SU-DHL-6 (cell line): ENCODE results near the gene ZNF354B.

ENCODE experiments used
- H2AFZ ChIP-seq: fragments of 200-600 bp; sonication (generic); 2 replicates; pipeline ENCODE4 v1.6.1; 2014; ENCODE audit warnings: low read depth, mild to moderate bottlenecking, moderate library complexity, mixed read lengths, antibody characterized with exemption, low read length; ENCODE audit not compliant: severe bottlenecking
- H3F3A ChIP-seq: fragments of 200-600 bp; shearing (Covaris generic); 2 replicates; pipeline ENCODE4 v1.6.0; 2016; ENCODE audit warnings: antibody characterized with exemption, mild to moderate bottlenecking; ENCODE audit not compliant: insufficient read depth
- H3K27ac ChIP-seq: fragments of 200-600 bp; sonication (generic); 2 replicates; pipeline ENCODE4 v1.5.1; 2016; ENCODE audit warnings: low read depth, mild to moderate bottlenecking, low read length, moderate library complexity, mixed read lengths
- H3K27me3 ChIP-seq: fragments of 200-600 bp; sonication (generic), shearing (Covaris generic); 2 replicates; pipeline ENCODE4 v1.6.0; 2014; ENCODE audit warnings: mild to moderate bottlenecking, low read length
- H3K36me3 ChIP-seq: fragments of 200-600 bp; sonication (generic); 2 replicates; pipeline ENCODE4 v1.6.1; 2014; ENCODE audit warnings: mild to moderate bottlenecking, low read length, mixed read lengths
- H3K4me2 ChIP-seq: fragments of 300-600, 200-600 bp; shearing (Covaris generic), sonication (generic); 2 replicates; pipeline ENCODE4 v1.6.0; 2014; ENCODE audit warnings: low read length, low read depth, mild to moderate bottlenecking; ENCODE audit not compliant: poor library complexity, severe bottlenecking
- H3K4me3 ChIP-seq: fragments of 200-600 bp; sonication (generic); 2 replicates; pipeline ENCODE4 v1.5.1; 2014; ENCODE audit warnings: antibody characterized with exemption, low read length, mild to moderate bottlenecking, mixed read lengths; ENCODE audit not compliant: insufficient read depth, poor library complexity, severe bottlenecking
- H3K79me2 ChIP-seq: fragments of 200-600 bp; sonication (generic); 2 replicates; pipeline ENCODE4 v1.6.1; 2014; ENCODE audit warnings: mild to moderate bottlenecking, low read length, moderate library complexity; ENCODE audit not compliant: insufficient read depth
- H3K9ac ChIP-seq: fragments of 200-600 bp; sonication (generic); 2 replicates; pipeline ENCODE4 v1.7.0; 2014; ENCODE audit warnings: mild to moderate bottlenecking, low read length
- H3K9me2 ChIP-seq: fragments of 200-600 bp; sonication (generic); replicated peaks from 2 replicates; pipeline ENCODE4 v1.6.1; 2014; ENCODE audit warnings: low read length; ENCODE audit not compliant: insufficient read depth
- H3K9me3 ChIP-seq: fragments of 200-600 bp; sonication (generic); 2 replicates; pipeline ENCODE4 v1.6.1; 2014; ENCODE audit warnings: low read length, mixed read lengths; ENCODE audit not compliant: insufficient read depth
- H4K20me1 ChIP-seq: fragments of 200-600 bp; sonication (generic); 2 replicates; pipeline ENCODE4 v1.6.1; 2014; ENCODE audit warnings: low read depth, mild to moderate bottlenecking, antibody characterized with exemption, low read length, moderate library complexity, mixed read lengths
- EZH2phosphoT487 ChIP-seq: fragments of 200-600 bp; sonication (generic), shearing (Covaris generic); conservative IDR thresholded peaks from 2 replicates; pipeline ENCODE4 v1.6.1; 2018; ENCODE audit warnings: mild to moderate bottlenecking, antibody characterized with exemption, low read length, moderate library complexity, mixed read lengths
- TF ChIP-seq, protein P1 (sequence below): fragments of 200-600 bp; sonication (generic); IDR thresholded peaks from one replicate; pipeline ENCODE4 v1.5.1; 2017; ENCODE audit warnings: antibody characterized with exemption, mild to moderate bottlenecking, low read length, moderate library complexity; ENCODE audit not compliant: insufficient read depth, poor library complexity, severe bottlenecking

The ZNF354B gene

DNA sequence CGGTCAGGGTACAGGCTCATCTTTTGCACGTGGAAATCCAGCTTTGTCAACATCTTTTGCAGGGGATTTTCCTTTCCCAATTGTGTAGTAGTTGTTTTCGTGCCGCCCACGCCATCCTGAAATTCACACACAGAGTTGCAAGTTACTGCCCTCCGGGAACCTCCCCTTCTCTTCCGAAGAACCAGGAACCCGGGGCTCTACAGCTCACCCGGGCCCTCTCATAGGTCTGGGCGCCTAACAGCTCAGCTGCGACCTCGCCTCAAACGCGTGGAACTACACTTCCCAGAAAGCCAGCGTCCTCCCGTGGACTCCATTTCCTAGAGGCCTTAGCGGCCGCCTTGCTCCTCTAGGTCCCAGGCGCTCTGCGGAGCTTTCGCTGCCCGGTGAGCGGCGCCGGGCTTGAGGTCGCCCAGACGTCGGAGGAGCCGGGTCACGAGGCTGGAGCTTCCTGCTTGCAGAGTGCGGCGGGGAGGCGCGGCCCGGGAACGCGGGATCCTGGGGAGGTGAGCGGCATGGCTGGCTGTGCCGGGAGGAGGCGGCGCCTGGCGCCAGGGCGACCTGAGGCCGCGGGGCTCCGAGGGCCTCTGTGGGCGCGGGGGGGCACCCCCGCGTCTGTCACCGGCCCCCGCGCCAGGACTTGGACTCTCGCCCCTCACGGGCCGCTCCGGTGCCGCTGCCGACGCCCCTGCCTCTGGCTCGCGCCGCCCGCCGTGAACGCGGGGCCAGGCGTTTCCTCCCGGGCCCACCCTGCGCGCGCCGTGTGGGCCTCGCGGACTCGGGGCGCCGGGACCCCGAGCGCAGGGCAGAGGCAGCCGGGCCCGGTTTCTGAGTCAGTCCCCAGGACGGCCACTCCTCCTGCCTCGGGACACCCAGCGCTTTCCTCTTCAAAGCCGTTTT lies at the start of gene ZNF354B:
ZNF354B (plus strand) TSS at position 329 of the 897 bp plus-strand sequence. CDS start 1,095 bp downstream, outside the sequence.
- peak within 1 kb of the TSS; percentile 57 for H3K9ac ChIP-seq
- no peaks in the 10 kb centered on the region for H3K9me2 ChIP-seq
- no peak within 1 kb of the TSS for H3K27ac ChIP-seq
- peak within 1 kb of the TSS; percentile 57 for H3K4me3 ChIP-seq
- H3K9me3 ChIP-seq: no peaks in the 10 kb centered on the region
- H3K79me2 ChIP-seq: no peaks in the 10 kb centered on the region
- H3K4me2 ChIP-seq: peak within 1 kb of the TSS; percentile 80
- H3K27me3 ChIP-seq: no peaks in the 10 kb centered on the region
- no peaks in the 10 kb centered on the region for H4K20me1 ChIP-seq
- H3F3A ChIP-seq: no peaks in the 10 kb centered on the region
- H2AFZ ChIP-seq: peak within 1 kb of the TSS; percentile 64
- H3K36me3 ChIP-seq: no peaks in the 10 kb centered on the region
- TF ChIP-seq, protein P1, sequence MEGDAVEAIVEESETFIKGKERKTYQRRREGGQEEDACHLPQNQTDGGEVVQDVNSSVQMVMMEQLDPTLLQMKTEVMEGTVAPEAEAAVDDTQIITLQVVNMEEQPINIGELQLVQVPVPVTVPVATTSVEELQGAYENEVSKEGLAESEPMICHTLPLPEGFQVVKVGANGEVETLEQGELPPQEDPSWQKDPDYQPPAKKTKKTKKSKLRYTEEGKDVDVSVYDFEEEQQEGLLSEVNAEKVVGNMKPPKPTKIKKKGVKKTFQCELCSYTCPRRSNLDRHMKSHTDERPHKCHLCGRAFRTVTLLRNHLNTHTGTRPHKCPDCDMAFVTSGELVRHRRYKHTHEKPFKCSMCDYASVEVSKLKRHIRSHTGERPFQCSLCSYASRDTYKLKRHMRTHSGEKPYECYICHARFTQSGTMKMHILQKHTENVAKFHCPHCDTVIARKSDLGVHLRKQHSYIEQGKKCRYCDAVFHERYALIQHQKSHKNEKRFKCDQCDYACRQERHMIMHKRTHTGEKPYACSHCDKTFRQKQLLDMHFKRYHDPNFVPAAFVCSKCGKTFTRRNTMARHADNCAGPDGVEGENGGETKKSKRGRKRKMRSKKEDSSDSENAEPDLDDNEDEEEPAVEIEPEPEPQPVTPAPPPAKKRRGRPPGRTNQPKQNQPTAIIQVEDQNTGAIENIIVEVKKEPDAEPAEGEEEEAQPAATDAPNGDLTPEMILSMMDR: no peak
- no peak for TF ChIP-seq EZH2phosphoT487

GRCh38 chr5:178817506-178817905 lies 42.2 kb upstream of the ZNF354B start:
- Histone ChIP-seq H4K20me1 (no peaks in the 10 kb centered on the region), H3K4me2 (no peak overlapping the region), H3K9me3 (no peaks in the 10 kb centered on the region), H3F3A (no peaks in the 10 kb centered on the region), H3K9me2 (no peaks in the 10 kb centered on the region), H3K36me3 (no peaks in the 10 kb centered on the region), H3K27ac (no peak overlapping the region), H3K79me2 (no peaks in the 10 kb centered on the region), H3K4me3 (no peak overlapping the region), H3K9ac (no peak overlapping the region), H3K27me3 (no peaks in the 10 kb centered on the region), H2AFZ (no peak overlapping the region)
- TF ChIP-seq, protein P1: no peak
- no peak for TF ChIP-seq EZH2phosphoT487

GRCh38 chr5:178818094-178818493 lies 41.7 kb upstream of the ZNF354B start:
- no peaks in the 10 kb centered on the region for H4K20me1 ChIP-seq
- no peaks in the 10 kb centered on the region for H3K36me3 ChIP-seq
- no peak overlapping the region for H3K27ac ChIP-seq
- H3K4me2 ChIP-seq: no peak overlapping the region
- H3K79me2 ChIP-seq: no peaks in the 10 kb centered on the region
- no peaks in the 10 kb centered on the region for H3K9me2 ChIP-seq
- H3K27me3 ChIP-seq: no peaks in the 10 kb centered on the region
- H3K9ac ChIP-seq: no peak overlapping the region
- H3K4me3 ChIP-seq: no peak overlapping the region
- no peaks in the 10 kb centered on the region for H3F3A ChIP-seq
- no peak overlapping the region for H2AFZ ChIP-seq
- no peaks in the 10 kb centered on the region for H3K9me3 ChIP-seq
- TF ChIP-seq EZH2phosphoT487: no peak
- TF ChIP-seq, protein P1: no peak
